ENCODE data around the gene BMS1.

- TF ChIP-seq TAF1 (IDR thresholded peaks at IDR 0.05; ENCODE audit: borderline replicate concordance, insufficient read depth, low read length) (no peak), POLR2AphosphoS5 (IDR thresholded peaks at IDR 0.05; ENCODE audit: low read depth, low read length) (no peak), SIN3A (IDR thresholded peaks at IDR 0.05; ENCODE audit: borderline replicate concordance, insufficient read depth, low read length) (no peak)
- TF ChIP-seq, protein P1, sequence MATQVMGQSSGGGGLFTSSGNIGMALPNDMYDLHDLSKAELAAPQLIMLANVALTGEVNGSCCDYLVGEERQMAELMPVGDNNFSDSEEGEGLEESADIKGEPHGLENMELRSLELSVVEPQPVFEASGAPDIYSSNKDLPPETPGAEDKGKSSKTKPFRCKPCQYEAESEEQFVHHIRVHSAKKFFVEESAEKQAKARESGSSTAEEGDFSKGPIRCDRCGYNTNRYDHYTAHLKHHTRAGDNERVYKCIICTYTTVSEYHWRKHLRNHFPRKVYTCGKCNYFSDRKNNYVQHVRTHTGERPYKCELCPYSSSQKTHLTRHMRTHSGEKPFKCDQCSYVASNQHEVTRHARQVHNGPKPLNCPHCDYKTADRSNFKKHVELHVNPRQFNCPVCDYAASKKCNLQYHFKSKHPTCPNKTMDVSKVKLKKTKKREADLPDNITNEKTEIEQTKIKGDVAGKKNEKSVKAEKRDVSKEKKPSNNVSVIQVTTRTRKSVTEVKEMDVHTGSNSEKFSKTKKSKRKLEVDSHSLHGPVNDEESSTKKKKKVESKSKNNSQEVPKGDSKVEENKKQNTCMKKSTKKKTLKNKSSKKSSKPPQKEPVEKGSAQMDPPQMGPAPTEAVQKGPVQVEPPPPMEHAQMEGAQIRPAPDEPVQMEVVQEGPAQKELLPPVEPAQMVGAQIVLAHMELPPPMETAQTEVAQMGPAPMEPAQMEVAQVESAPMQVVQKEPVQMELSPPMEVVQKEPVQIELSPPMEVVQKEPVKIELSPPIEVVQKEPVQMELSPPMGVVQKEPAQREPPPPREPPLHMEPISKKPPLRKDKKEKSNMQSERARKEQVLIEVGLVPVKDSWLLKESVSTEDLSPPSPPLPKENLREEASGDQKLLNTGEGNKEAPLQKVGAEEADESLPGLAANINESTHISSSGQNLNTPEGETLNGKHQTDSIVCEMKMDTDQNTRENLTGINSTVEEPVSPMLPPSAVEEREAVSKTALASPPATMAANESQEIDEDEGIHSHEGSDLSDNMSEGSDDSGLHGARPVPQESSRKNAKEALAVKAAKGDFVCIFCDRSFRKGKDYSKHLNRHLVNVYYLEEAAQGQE (IDR thresholded peaks at IDR 0.05; ENCODE audit: insufficient read depth in 1 of 2, low read depth in 2 of 2, low read length in 2 of 2), result no peak
Observed at GRCh38 chr10:42865716-42866114, 83.1 kb downstream of the BMS1 start.

All from PFSK-1 (cell line).